8988T (cell line): ENCODE measurements around the gene PANK4.

Experiments used
- DNase-seq: peaks from one replicate; pipeline ENCODE4 v3.0.0; 2011

The PANK4 gene

DNA sequence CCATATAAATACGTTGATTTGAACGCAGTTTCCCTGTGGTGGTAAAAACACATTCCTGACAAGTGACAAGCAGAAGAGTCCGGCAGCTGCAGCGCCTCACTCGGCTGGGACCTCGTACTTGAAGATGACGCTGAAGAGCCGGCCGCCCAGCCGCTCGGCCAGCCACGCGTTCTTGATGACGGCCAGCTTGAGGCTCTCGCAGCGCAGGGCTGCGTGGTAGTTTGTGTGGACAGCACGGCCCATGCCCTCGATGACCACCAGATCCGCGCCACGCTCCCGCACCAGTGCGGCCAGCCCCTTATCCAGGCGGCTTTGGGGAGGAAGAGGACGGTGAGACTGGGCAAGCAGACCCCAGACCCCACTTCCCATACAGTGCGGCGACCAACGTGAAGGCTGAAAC, 17.6 kb downstream of the PANK4 start:
- DNase-seq, result no peak

DNA sequence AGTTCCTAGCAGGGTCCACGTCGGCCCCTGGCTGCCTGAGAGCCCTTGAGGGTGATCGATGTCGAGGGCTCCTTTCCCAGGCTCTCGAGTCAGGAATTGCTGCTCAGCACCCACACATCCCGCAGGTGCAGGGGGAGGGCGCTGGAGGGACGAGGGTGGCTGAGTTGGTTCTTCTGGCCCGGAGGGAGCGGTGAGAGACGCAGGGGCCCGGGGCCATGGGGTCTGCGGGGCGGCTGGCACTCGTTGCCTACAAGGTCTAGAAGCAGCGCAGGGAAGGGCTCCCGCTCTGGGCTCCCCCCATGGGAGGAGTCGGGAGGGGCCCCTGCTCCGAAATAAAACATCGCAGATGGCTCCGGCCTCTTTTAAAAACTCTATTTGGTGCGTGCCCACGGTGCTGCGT, 18.2 kb downstream of the PANK4 start:
- no peak for DNase-seq

DNA sequence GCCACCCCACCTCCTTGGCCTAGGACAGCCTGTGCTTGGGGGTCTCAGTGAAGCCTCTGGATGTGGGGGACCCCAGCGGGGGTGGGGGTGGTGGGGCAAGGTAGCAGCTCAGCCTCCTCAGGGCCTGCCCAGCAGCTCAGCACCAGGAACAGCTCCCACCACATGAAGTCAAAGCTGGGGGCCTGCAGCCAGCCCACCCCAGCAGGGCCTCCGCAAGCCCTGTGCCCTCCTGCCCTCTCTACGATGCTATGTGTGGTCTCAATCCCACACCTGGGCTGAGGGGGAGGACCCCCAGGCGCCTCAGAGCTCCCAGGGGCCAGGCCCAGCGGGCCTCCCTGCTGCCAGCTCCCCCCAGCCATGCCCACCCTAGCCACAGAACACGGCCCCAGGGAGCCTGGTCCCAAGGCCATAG, 18.6 kb downstream of the PANK4 start:
- DNase-seq, result no peak

- DNase-seq, result no peak
These were observed 19.4 kb downstream of the PANK4 start for GRCh38 chr1:2506901-2507565.

GRCh38 chr1:2506007-2506860, 20.2 kb downstream of the PANK4 start:
- DNase-seq, result no peak

DNA sequence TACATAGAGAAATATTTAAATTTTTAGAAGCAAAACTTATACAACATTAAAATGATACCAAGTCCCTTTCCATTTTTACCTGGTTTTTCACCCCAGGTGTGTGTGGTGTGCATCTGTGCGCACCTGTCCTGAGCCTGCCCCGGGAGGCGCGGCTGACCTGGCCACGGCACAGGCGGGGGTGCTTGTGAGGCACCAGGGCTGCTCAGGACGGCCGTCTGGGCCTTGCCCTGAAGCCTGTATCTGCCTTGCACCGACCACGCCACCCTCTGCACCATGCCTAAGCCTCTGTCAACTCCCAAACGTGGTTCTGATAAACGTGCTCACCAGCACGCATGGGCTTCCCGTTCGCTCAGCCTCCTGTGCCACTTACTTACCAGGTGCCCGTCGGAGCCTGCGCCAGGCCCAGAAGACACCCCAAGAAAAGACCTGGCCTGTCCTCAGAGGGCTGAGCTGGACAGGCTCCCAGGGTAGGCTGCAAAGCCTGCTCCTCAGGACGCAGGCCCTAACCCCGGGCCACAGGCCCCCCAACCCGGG, 20.9 kb downstream of the PANK4 start:
- no peak for DNase-seq

DNA sequence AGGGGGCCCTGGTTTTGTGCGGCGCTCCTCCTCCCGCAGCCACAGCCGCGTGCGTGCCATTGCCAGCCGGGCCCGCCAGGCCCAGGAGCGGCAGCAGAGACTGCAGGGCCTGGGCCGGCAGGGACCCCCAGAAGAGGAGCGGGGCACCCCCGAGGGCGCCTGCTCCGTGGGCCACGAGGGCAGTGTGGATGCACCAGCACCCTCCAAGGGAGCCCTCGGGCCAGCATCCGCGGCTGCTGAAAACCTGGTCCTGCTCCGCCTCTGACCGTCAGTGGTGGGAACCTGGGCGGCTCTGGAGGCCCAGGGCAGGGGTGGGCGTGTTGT, 21.5 kb downstream of the PANK4 start:
- no peak for DNase-seq

GRCh38 chr1:2504225-2504948, 22.0 kb downstream of the PANK4 start:
- DNase-seq, result no peak

GRCh38 chr1:2503554-2504224, 22.7 kb downstream of the PANK4 start:
- DNase-seq, result no peak

DNA sequence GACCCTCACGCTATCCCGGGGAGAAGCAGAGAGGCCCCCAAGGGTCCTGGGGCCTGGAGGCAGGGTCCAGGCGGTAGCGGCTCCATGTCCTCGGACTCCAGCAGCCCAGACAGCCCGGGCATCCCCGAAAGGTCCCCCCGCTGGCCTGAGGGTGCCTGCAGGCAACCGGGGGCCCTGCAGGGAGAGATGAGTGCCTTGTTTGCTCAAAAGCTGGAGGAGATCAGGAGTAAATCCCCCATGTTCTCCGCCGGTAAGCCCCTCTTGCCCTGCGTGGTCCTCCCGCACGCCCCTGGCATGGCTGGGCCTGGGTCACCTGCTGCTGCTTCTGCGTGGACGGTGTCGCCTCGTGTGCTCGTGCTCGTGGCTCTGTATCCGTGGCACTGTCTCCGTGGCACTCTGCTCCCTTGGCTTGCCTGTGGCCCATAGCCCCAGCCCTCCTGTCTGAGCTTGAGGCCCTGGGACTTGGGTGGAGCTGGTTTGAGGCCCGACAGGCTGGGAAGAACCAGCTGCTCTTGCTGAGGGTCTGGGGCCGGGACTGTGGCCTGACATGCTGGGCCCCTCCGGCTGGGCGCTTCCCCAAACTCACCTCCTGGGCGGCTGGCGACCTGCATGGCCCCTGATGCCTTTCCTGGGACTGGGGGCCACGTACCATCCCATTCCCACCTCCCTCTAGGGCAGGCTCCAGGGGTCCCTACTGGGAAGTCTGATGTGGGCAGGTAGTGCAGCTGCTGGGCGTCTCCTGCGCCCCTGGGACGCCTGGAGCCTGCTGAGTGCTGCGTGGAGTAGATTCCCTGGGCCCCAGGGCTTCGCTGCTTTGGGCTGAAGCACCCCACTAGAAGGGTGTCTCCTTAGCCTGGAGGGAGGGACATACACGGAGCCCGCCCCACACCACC, 23.5 kb downstream of the PANK4 start:
- no peak for DNase-seq

DNA sequence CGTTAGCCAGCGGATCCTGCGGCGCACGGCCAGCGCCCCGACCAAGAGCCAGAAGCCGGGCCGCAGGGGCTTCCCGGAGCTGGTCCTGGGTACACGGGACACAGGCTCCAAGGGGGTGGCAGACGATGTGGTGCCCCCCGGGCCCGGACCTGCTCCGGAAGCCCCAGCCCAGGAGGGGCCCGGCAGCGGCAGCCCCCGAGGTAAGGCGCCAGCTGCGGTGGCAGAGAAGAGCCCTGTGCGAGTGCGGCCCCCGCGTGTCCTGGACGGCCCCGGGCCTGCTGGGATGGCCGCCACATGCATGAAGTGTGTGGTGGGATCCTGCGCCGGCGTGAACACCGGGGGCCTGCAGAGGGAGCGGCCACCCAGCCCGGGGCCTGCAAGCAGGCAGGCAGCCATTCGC, 24.2 kb downstream of the PANK4 start:
- no peak for DNase-seq

- no peak for DNase-seq
These were observed 24.6 kb downstream of the PANK4 start for GRCh38 chr1:2501820-2502119.

DNA sequence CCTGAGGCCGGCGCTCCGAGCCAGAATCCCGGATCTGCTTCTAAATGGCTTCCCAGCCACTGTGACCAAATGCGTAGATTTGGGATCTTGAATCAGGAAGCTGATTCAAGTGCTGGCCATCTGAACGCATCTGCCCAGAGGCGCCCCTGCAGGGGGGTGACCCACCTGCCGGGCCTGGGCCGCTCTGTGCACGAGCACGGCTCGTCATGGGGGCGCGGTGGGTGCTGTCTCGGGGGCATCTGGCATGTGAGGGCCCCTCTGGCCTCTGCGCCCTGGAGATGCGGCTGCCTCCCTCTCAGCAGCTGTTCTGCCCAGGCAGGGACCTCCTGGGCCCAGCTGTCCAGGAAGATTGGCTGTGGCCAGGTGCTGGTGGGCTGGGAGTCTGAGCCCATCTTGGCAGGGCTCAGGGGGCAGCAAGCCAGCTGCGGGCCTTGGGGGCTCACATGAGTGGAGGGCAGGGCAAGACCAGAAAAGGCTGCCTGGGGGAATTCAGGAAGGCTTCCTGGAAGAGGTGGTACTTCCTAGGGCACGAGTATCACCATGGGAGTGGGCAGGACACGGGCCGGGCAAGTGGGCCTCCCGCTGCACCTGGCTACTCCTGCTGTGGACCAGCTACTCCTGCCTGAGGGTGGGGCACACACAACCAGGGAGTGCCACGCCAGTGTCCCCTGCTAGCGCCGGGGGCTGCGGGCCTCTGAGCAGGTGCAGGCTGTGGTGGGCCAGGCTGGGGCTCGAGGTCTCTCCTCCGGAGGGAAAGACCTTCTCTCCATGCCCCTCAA, 25.2 kb downstream of the PANK4 start:
- no peak for DNase-seq

DNA sequence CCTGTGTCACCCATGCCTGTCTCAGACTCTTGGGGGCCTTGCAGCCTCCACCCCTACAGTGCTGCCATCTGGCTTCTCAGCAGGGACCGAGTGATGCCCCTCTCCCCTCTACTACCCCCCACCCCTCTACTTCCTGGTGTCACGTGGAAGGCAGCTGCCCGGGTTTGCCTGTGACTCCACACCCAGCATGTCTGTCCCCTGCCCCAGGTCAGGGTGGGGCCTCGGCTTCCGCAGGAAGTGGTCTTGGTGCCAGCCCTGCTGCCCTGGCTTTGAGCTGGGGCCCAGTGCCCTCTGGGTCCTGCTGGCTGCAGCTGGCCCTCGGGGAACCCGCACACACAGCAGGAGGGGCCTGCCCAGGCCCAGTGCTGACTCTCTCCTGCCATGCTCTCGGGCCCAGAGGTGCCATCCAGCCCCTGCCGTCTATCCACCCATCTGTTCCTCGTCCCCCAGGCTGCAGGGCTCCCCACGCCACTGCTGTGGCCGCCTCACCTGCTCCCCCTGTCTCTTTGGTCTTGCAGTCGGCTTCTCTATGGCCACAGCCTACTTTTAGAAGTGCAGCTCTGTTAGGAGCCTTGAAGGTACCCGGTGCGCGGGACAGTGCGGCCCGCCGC, 26.3 kb downstream of the PANK4 start:
- no peak for DNase-seq

- DNase-seq, result no peak
These were observed 27.1 kb downstream of the PANK4 start for GRCh38 chr1:2499260-2499659.

DNA sequence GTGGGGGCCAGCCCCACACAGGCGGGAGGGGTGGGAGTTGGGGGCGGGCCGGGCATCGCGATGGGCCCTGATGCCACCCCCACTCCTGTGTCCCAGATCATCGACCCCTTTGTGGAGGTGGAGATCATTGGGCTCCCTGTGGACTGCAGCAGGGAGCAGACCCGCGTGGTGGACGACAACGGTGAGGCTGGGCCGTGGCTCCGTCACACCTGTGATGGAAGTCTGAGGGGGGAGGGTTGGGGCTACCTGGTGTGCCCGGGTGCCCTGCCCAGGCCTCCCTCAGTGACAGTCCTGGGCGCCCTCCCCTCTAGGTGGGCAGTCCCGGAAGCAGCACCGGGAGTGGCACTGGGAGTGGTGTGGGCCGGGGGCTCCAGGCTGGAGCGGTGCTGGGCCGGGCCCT, 27.7 kb downstream of the PANK4 start:
- DNase-seq, result no peak

GRCh38 chr1:2497891-2498290, 28.5 kb downstream of the PANK4 start:
- DNase-seq, result no peak

DNA sequence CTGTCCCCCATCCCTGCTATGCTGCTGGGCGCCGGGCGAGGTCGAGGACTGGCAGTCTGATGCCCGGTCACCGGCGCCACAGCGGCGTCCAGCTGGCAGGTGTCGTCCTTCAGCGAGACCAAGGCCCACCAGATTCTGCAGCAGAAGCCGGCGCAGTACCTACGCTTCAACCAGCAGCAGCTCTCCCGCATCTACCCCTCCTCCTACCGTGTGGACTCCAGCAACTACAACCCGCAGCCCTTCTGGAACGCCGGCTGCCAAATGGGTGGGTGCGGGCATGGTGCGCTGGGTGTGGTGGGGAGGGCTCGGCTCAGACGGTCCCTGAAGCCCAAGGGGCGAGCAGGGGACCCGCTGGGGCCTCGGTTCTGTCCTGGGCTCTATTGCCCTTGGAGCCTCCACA, 29.6 kb downstream of the PANK4 start:
- DNase-seq, result no peak

DNA sequence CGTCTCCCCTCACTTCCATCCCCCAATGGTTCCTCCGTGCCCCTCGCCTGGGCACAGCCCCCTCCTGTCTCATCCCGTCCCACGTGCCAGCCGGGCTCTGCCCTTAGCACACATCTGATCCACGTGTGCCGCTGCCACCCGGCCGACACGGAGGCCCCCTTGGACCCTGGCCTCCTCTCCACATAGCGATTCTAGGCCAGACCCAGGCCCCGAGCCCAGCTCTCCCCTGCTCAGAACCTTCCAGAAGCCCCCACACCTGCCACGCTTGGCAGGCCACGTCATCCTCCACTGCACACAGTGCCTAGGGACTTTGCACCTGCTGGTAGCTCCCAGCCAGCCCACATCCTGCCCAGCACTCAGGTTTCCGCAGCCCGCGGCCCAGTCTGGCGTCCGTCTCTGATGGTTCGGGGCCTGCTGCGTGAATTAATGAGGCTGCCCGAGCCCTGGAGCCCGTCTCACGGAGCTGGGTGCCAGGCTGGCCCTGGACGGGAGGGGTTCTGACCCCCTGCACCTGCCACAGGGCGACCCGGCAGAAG, 30.2 kb downstream of the PANK4 start:
- DNase-seq, result no peak

- DNase-seq, result no peak
These were observed 30.9 kb downstream of the PANK4 start for GRCh38 chr1:2495546-2495945.

DNA sequence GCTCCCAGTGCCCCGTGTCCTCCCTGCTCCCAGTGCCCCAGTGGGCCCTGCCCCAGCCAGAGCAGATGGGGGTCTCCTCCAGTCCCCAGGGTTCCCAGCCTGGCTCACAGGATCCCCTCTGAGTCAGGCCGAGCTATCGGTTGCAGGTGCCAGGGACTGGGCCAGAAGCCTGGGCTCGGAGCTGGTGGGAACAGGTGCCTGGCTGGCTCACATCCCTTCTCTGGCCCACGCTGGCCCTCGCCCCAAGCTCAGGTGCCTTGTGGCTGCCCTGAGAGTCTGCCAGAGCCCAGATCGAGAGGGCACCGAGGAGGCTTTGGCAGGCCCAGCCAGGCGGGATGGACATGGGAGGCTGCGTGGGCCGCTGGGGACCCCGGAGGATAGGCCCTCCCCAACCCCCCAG, 31.4 kb downstream of the PANK4 start:
- no peak for DNase-seq
